Measurements from ENCODE around the gene PCCA.

GRCh38 chr13:100266026-100266425 lies 177.1 kb downstream of the PCCA start:
- TF ChIP-seq CTCF (IDR thresholded peaks at IDR 0.05; ENCODE audit: low read depth, low read length) (no peak), EZH2phosphoT487 (IDR thresholded peaks at IDR 0.05; ENCODE audit: low read depth) (no peak)
